SK-N-SH (cell line): ENCODE data around the gene TFF1.

Experiments used
- JUND ChIP-seq: IDR thresholded peaks from 2 replicates; pipeline ENCODE4 v1.4.0; 2012
- SIN3A ChIP-seq: IDR thresholded peaks from 2 replicates; pipeline ENCODE4 v1.6.1; 2012; ENCODE audit warnings: low read depth, mild to moderate bottlenecking, low read length, moderate library complexity, borderline replicate concordance
- TCF12 ChIP-seq: IDR thresholded peaks from 2 replicates; pipeline ENCODE4 v1.4.0; 2012
- TF ChIP-seq, protein P1 (sequence below): fragments of 200-600 bp; sonication (generic); IDR thresholded peaks from 2 replicates; pipeline ENCODE4 v1.6.1; 2017; ENCODE audit warnings: antibody characterized with exemption, mild to moderate bottlenecking, moderate library complexity
- TF ChIP-seq, protein P2 (sequence below): IDR thresholded peaks from 2 replicates; pipeline ENCODE4 v1.4.0; 2012; ENCODE audit warnings: low read depth
- TF ChIP-seq, protein P3 (sequence below): fragments of 150-350 bp; IDR thresholded peaks from 2 replicates; pipeline ENCODE4 v1.6.1; 2016; ENCODE audit warnings: mild to moderate bottlenecking, low read depth, low read length

DNA sequence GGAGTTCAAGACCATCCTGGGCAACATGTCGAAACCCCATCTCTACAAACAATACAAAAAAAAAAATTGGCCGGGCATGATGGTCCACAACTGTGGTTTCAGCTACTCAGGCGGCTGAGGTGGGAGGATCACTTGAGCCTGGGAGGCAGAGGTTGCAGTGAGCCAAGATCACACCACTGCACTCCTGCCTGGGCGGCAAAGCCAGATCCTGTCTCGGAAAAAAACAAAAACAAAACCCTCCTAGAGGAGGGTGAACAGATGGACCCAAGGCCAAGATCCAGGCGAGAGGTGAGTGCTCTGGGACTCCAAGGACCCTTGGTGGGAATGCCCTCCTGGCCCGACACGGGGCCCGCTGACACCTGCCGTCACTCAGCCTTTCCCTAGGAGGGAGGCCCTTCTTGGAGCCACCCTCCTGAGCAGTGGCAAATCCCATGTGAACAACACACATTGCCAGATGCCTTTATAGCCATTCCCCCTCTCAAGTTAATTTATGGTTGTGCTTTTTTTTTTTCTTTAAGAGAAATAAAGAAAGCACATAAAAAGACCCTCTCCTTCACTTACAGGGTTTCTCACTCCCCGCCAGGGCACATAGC, 15.9 kb downstream of the TFF1 start:
- TF ChIP-seq SIN3A: no peak
- TF ChIP-seq, protein P1, sequence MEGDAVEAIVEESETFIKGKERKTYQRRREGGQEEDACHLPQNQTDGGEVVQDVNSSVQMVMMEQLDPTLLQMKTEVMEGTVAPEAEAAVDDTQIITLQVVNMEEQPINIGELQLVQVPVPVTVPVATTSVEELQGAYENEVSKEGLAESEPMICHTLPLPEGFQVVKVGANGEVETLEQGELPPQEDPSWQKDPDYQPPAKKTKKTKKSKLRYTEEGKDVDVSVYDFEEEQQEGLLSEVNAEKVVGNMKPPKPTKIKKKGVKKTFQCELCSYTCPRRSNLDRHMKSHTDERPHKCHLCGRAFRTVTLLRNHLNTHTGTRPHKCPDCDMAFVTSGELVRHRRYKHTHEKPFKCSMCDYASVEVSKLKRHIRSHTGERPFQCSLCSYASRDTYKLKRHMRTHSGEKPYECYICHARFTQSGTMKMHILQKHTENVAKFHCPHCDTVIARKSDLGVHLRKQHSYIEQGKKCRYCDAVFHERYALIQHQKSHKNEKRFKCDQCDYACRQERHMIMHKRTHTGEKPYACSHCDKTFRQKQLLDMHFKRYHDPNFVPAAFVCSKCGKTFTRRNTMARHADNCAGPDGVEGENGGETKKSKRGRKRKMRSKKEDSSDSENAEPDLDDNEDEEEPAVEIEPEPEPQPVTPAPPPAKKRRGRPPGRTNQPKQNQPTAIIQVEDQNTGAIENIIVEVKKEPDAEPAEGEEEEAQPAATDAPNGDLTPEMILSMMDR: no peak
- TF ChIP-seq, protein P2, sequence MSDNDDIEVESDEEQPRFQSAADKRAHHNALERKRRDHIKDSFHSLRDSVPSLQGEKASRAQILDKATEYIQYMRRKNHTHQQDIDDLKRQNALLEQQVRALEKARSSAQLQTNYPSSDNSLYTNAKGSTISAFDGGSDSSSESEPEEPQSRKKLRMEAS: no peak
- TF ChIP-seq JUND: no peak
- no peak for TF ChIP-seq TCF12
- TF ChIP-seq, protein P3, sequence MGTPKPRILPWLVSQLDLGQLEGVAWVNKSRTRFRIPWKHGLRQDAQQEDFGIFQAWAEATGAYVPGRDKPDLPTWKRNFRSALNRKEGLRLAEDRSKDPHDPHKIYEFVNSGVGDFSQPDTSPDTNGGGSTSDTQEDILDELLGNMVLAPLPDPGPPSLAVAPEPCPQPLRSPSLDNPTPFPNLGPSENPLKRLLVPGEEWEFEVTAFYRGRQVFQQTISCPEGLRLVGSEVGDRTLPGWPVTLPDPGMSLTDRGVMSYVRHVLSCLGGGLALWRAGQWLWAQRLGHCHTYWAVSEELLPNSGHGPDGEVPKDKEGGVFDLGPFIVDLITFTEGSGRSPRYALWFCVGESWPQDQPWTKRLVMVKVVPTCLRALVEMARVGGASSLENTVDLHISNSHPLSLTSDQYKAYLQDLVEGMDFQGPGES: no peak
